K562 (cell line): ENCODE results near the gene POLA1.

Source experiments
- CHD4 ChIP-seq: fragments of 200-600 bp; sonication (generic); IDR thresholded peaks from 3 replicates; pipeline ENCODE4 v1.6.1; 2012; ENCODE audit warnings: low read depth, mild to moderate bottlenecking, mixed read lengths, low read length, inconsistent platforms; ENCODE audit not compliant: insufficient read depth, insufficient replicate concordance, poor library complexity, severe bottlenecking
- CREB1 ChIP-seq, 2 experiments: sonication (generic) in 1 of 2; formaldehyde crosslinking in 1 of 2; IDR thresholded peaks; 2 replicates each; pipeline versions ENCODE4 v1.6.1 to v1.8.0; 2012 to 2022; ENCODE audit warnings: inconsistent platforms in 1 of 2, mild to moderate bottlenecking in 1 of 2, missing genetic modification reagents in 1 of 2, moderate library complexity in 1 of 2
- CTCF ChIP-seq, 3 experiments: IDR thresholded peaks in 2 of 3; conservative IDR thresholded peaks in 1 of 3; 2 replicates each; pipeline ENCODE4 v1.5.1; 2011 to 2012; ENCODE audit warnings: low read length in 3 of 3, mild to moderate bottlenecking in 3 of 3, control low read depth in 2 of 3, improper control_type of control experiment in 1 of 3, inconsistent platforms in 1 of 3, low read depth in 1 of 3, mixed read lengths in 1 of 3, moderate library complexity in 1 of 3; ENCODE audit not compliant: insufficient read depth in 2 of 3
- EP300 ChIP-seq: IDR thresholded peaks from 2 replicates; pipeline ENCODE4 v1.6.1; 2012; ENCODE audit warnings: low read length, improper control_type of control experiment
- POLR2AphosphoS5 ChIP-seq: IDR thresholded peaks from 2 replicates; pipeline ENCODE4 v1.6.1; 2011; ENCODE audit warnings: mild to moderate bottlenecking, low read depth, low read length, moderate library complexity; ENCODE audit not compliant: control insufficient read depth, insufficient read depth
- PTBP1 ChIP-seq: fragments of 200-400 bp; formaldehyde crosslinking; IDR thresholded peaks from 2 replicates; pipeline ENCODE4 v1.6.1; 2017; ENCODE audit warnings: low read depth, low read length
- RAD21 ChIP-seq, 2 experiments: fragments of 250-450 bp in 1 of 2; fragments of 450-650 bp in 1 of 2; sonication (Bioruptor Pico) in 1 of 2; formaldehyde crosslinking in 1 of 2; IDR thresholded peaks in 1 of 2; conservative IDR thresholded peaks in 1 of 2; 2 replicates each; pipeline versions ENCODE4 v1.4.0 to v1.8.0; 2020 to 2022; ENCODE audit warnings: mild to moderate bottlenecking in 2 of 2, moderate library complexity in 1 of 2
- RBM39 ChIP-seq: fragments of 200-400 bp; formaldehyde crosslinking; optimal IDR thresholded peaks from 2 replicates; pipeline ENCODE3; 2018; ENCODE audit warnings: low read depth, low read length
- SREBF2 ChIP-seq: sonication (generic); formaldehyde crosslinking; IDR thresholded peaks from 2 replicates; pipeline ENCODE4 v1.4.0; 2020; ENCODE audit warnings: mild to moderate bottlenecking, missing genetic modification reagents
- TARDBP ChIP-seq: fragments of 450-650 bp; IDR thresholded peaks from 2 replicates; pipeline ENCODE4 v1.6.1; 2016
- ZBED1 ChIP-seq: IDR thresholded peaks from 2 replicates; pipeline ENCODE4 v1.6.1; 2014
- ZNF518B ChIP-seq: fragments of 250-450 bp; sonication (Bioruptor Pico); IDR thresholded peaks from 2 replicates; pipeline ENCODE4 v1.5.0; 2021; ENCODE audit warnings: mild to moderate bottlenecking, moderate library complexity

- no peak for TF ChIP-seq TARDBP
- TF ChIP-seq POLR2AphosphoS5 = no peak
- no peak for TF ChIP-seq ZBED1
- TF ChIP-seq SREBF2 (CRISPR knock-in tag) = no peak
- no peak for TF ChIP-seq CTCF (IDR thresholded peaks at IDR 0.05 in 2 of 3, conservative IDR thresholded peaks at IDR 0.05 in 1 of 3; ENCODE audit: insufficient read depth in 2 of 3, low read depth in 1 of 3, low read length in 3 of 3)
- TF ChIP-seq PTBP1 = no peak
- no peak for TF ChIP-seq ZNF518B (CRISPR knock-in tag)
- TF ChIP-seq CHD4 = no peak
- TF ChIP-seq RBM39 = no peak
- TF ChIP-seq RAD21 (CRISPR knock-in tag; conservative IDR thresholded peaks at IDR 0.05 in 1 of 2, IDR thresholded peaks at IDR 0.05 in 1 of 2) = no peak
- no peak for TF ChIP-seq EP300
- TF ChIP-seq CREB1 (IDR thresholded peaks at IDR 0.05) = no peak
- no peak for TF ChIP-seq CREB1 (CRISPR knock-in tag; IDR thresholded peaks at IDR 0.05)
These were observed 335.6 kb downstream of the POLA1 start for GRCh38 chrX:25029288-25029825.
